ENCODE data around the gene CNGB1. TPM values are rescaled to one million over a fixed set of nuclear protein-coding genes. Genes with fewer than 3 reads are reported as not detected.

Gene CNGB1
- total RNA-seq, 2 donors from 2014 or later = 0.34 TPM; not detected in 1

GRCh38 chr16:57959804-57960203 lies 11.1 kb downstream of the CNGB1 start:
- no peaks in the 10 kb centered on the region for H3K4me1 ChIP-seq (replicated peaks)
- H3K27me3 ChIP-seq (replicated peaks; ENCODE audit: insufficient read depth) = no peaks in the 10 kb centered on the region
- TF ChIP-seq, protein P1, sequence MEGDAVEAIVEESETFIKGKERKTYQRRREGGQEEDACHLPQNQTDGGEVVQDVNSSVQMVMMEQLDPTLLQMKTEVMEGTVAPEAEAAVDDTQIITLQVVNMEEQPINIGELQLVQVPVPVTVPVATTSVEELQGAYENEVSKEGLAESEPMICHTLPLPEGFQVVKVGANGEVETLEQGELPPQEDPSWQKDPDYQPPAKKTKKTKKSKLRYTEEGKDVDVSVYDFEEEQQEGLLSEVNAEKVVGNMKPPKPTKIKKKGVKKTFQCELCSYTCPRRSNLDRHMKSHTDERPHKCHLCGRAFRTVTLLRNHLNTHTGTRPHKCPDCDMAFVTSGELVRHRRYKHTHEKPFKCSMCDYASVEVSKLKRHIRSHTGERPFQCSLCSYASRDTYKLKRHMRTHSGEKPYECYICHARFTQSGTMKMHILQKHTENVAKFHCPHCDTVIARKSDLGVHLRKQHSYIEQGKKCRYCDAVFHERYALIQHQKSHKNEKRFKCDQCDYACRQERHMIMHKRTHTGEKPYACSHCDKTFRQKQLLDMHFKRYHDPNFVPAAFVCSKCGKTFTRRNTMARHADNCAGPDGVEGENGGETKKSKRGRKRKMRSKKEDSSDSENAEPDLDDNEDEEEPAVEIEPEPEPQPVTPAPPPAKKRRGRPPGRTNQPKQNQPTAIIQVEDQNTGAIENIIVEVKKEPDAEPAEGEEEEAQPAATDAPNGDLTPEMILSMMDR (IDR thresholded peaks at IDR 0.05) = no peak
- TF ChIP-seq POLR2A (IDR thresholded peaks at IDR 0.05) (no peak), POLR2AphosphoS5 (IDR thresholded peaks at IDR 0.05) (no peak)
- no peaks in the 10 kb centered on the region for H3K9me3 ChIP-seq
- intact Hi-C loops (cut with DNase I) = no loop called here
- no peak overlapping the region for H3K27ac ChIP-seq
- H3K4me3 ChIP-seq = no peak overlapping the region
- WGBS = 89% methylated on average over 11 of the region's 11 CpGs
- DNase-seq (ENCODE audit: low spot score) = no peak
- H3K36me3 ChIP-seq = no peaks in the 10 kb centered on the region

DNA sequence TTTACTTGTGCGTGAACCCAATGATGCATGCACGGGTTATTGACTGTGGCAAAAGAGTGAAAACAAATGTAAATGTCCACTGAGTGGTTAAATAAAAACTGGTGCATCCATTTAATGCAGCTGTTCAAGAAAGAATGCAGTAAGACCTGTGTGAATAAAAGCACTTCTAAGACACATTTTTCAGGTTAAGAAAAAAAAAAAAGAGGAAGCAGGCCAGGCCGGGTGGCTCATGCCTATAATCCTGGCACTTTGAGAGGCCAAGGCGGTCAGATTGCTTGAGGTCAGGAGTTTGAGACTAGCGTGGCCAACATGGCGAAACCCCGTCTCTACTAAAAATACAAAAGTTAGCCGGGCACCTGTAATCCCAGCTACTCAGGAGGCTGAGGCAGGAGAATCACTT lies 11.8 kb downstream of the CNGB1 start:
- H3K9me3 ChIP-seq = no peaks in the 10 kb centered on the region
- WGBS = 66% methylated on average over 8 of the region's 8 CpGs
- no peak overlapping the region for H3K27ac ChIP-seq
- DNase-seq (ENCODE audit: low spot score) = no peak
- H3K36me3 ChIP-seq = no peaks in the 10 kb centered on the region
- no peaks in the 10 kb centered on the region for H3K4me1 ChIP-seq (replicated peaks)
- no peaks in the 10 kb centered on the region for H3K27me3 ChIP-seq (replicated peaks; ENCODE audit: insufficient read depth)
- H3K4me3 ChIP-seq = no peak overlapping the region
- TF ChIP-seq POLR2A (IDR thresholded peaks at IDR 0.05) (no peak), POLR2AphosphoS5 (IDR thresholded peaks at IDR 0.05) (no peak)
- TF ChIP-seq, protein P1 (IDR thresholded peaks at IDR 0.05) = no peak
- intact Hi-C loops (cut with DNase I) = no loop called here

DNA sequence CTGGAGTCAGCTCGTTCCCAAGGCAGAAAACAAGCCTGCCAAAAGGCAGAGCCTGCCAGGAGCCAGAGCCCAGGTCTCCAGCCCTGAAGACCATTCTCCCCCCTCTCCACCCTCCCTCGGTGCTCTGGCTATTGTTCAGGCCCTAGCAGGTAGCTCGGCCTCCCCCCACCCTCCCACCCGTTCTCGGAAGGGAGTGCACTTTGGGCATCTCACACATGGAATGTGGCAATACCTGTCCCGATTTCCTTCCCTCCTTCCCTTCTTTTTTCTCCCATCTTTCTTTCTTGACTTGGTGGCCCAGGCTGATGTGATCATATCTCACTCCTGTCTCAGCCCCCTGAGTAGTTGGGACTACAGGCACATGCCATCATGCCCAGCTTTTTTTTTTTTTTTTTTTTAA lies 12.4 kb downstream of the CNGB1 start:
- WGBS = 57% methylated on average over 6 of the region's 6 CpGs
- DNase-seq (ENCODE audit: low spot score) = no peak
- Histone ChIP-seq H3K4me3 (no peak overlapping the region), H3K9me3 (no peaks in the 10 kb centered on the region), H3K27ac (no peak overlapping the region), H3K4me1 (replicated peaks) (no peaks in the 10 kb centered on the region), H3K27me3 (replicated peaks; ENCODE audit: insufficient read depth) (no peaks in the 10 kb centered on the region), H3K36me3 (no peaks in the 10 kb centered on the region)
- TF ChIP-seq POLR2AphosphoS5 (IDR thresholded peaks at IDR 0.05) (no peak), POLR2A (IDR thresholded peaks at IDR 0.05) (no peak)
- TF ChIP-seq, protein P1 (IDR thresholded peaks at IDR 0.05) = no peak
- intact Hi-C loops (cut with DNase I) = no loop called here

GRCh38 chr16:57957673-57958392 lies 13.1 kb downstream of the CNGB1 start:
- Histone ChIP-seq H3K9me3 (no peaks in the 10 kb centered on the region), H3K27me3 (replicated peaks; ENCODE audit: insufficient read depth) (no peaks in the 10 kb centered on the region), H3K36me3 (no peaks in the 10 kb centered on the region), H3K27ac (no peak overlapping the region), H3K4me1 (replicated peaks) (no peaks in the 10 kb centered on the region), H3K4me3 (no peak overlapping the region)
- WGBS = 77% methylated on average over 8 of the region's 8 CpGs
- TF ChIP-seq POLR2AphosphoS5 (IDR thresholded peaks at IDR 0.05) (no peak), POLR2A (IDR thresholded peaks at IDR 0.05) (no peak)
- TF ChIP-seq, protein P1 (IDR thresholded peaks at IDR 0.05) = no peak
- no peak for DNase-seq (ENCODE audit: low spot score)
- intact Hi-C loops (cut with DNase I) = no loop called here

Data from prostate gland (tissue), 2 donors.